CD4-positive, alpha-beta T cell (primary cell): Measurements from ENCODE around the gene ORM1. TPM values are rescaled to one million over a fixed set of nuclear protein-coding genes. Genes with fewer than 3 reads are reported as not detected.

Source experiments
- ATAC-seq: fragments of 200-7000 bp; cut with Tn5 transposase; one replicate; pipeline ENCODE4 v1.10.0; 2022; ENCODE audit warnings: mild to moderate bottlenecking; ENCODE audit not compliant: poor library complexity
- CTCF ChIA-PET: fragments of 350-600 bp; sonication (Branson Sonifier 250); formaldehyde crosslinking; loops from one replicate; lab custom pipeline; 2021; ENCODE audit warnings: antibody characterized with exemption, inconsistent platforms; lab: Charles Lee
- POLR2A ChIA-PET: fragments of 350-600 bp; sonication (Branson Sonifier 250); formaldehyde crosslinking; loops from one replicate; lab custom pipeline; 2021; ENCODE audit warnings: antibody characterized with exemption, inconsistent platforms; lab: Charles Lee
- DNase-seq, 14 experiments: peaks; one replicate each; pipeline ENCODE4 v3.0.0-alpha.2; 2013 to 2020; ENCODE audit warnings: mixed read lengths in 2 of 14
- H3K27ac ChIP-seq, 2 donors: one replicate each; pipeline versions ENCODE4 v1.5.1 to v1.7.0; 2013; ENCODE audit warnings: low read length in 2 of 2, low read depth in 1 of 2, mild to moderate bottlenecking in 1 of 2
- H3K27me3 ChIP-seq, 2 experiments: 1 replicate in 1 of 2; 2 replicates in 1 of 2; pipeline versions ENCODE4 v1.6.1 to v1.7.0; 2013; ENCODE audit warnings: low read length in 2 of 2, control low read depth in 1 of 2, mild to moderate bottlenecking in 1 of 2, moderate library complexity in 1 of 2; ENCODE audit not compliant: insufficient read depth in 2 of 2, control insufficient read depth in 1 of 2
- H3K36me3 ChIP-seq: one replicate; pipeline ENCODE4 v1.6.1; 2013; ENCODE audit warnings: low read length, control low read depth; ENCODE audit not compliant: insufficient read depth
- H3K4me1 ChIP-seq: one replicate; pipeline ENCODE4 v1.6.1; 2013; ENCODE audit warnings: low read length, control low read depth; ENCODE audit not compliant: insufficient read depth
- H3K4me3 ChIP-seq: one replicate; pipeline ENCODE4 v1.5.1; 2013; ENCODE audit warnings: mild to moderate bottlenecking, low read length, moderate library complexity
- H3K9me3 ChIP-seq, 2 experiments: 1 replicate in 1 of 2; 2 replicates in 1 of 2; pipeline versions ENCODE4 v1.6.1 to v1.7.0; 2013; ENCODE audit warnings: low read length in 2 of 2, mild to moderate bottlenecking in 2 of 2, control low read depth in 1 of 2, moderate library complexity in 1 of 2; ENCODE audit not compliant: control insufficient read depth in 1 of 2, insufficient read depth in 1 of 2
- H3K27ac Mint-ChIP-seq: one replicate; pipeline ENCODE4 v1.8.0; 2020; ENCODE audit warnings: mixed read lengths
- H3K27me3 Mint-ChIP-seq: one replicate; pipeline ENCODE4 v1.8.0; 2021; ENCODE audit warnings: mixed read lengths
- H3K36me3 Mint-ChIP-seq: one replicate; pipeline ENCODE4 v1.8.0; 2021; ENCODE audit warnings: low read depth, mixed read lengths
- H3K4me1 Mint-ChIP-seq: one replicate; pipeline ENCODE4 v1.8.0; 2021; ENCODE audit warnings: low read depth, mixed read lengths
- H3K4me3 Mint-ChIP-seq: one replicate; pipeline ENCODE4 v1.8.0; 2020; ENCODE audit warnings: mild to moderate bottlenecking, mixed read lengths
- H3K9me3 Mint-ChIP-seq: one replicate; pipeline ENCODE4 v1.8.0; 2020; ENCODE audit warnings: mixed read lengths
- CTCF ChIP-seq: fragments of 200-600 bp; IDR thresholded peaks from one replicate; pipeline ENCODE4 v1.8.0; 2022; ENCODE audit warnings: antibody characterized with exemption, mild to moderate bottlenecking
- intact Hi-C, 2 experiments: fragments of 100-400 bp; cut with DNase I in 1 of 2; cut with micrococcal nuclease in 1 of 2; formaldehyde crosslinking; loops; one replicate each; pipeline versions ENCODE4 v1.15.1 to v1.9.0; 2023 to 2025; cut with DNase I, micrococcal nuclease
- total RNA-seq, 174 experiments: library from RNA in 2 of 174; stranded (reverse) in 2 of 174; gene quantifications; one replicate each; pipeline ENCODE4 v1.2.3 and lab custom pipeline; 2021 to 2026

Gene ORM1
- total RNA-seq, 2 experiments from 2014 or later, result not detected

- ATAC-seq, result no peak
- Mint-ChIP-seq H3K27me3 (peaks cover 4% of the 10 kb centered on the region), H3K4me3 (no peak overlapping the region), H3K36me3 (no peaks in the 10 kb centered on the region), H3K4me1 (no peaks in the 10 kb centered on the region), H3K27ac (no peak overlapping the region), H3K9me3 (no peaks in the 10 kb centered on the region)
- Histone ChIP-seq H3K36me3 (no peaks in the 10 kb centered on the region), H3K4me1 (no peaks in the 10 kb centered on the region), H3K27ac (no peak overlapping the region), H3K27me3 (peaks cover 0 to 2% of the 10 kb centered on the region in 2 experiments), H3K9me3 (peaks cover 0 to 5% of the 10 kb centered on the region in 2 experiments), H3K4me3 (no peak overlapping the region)
- POLR2A ChIA-PET, result no interaction called here
- no peak for TF ChIP-seq CTCF
- DNase-seq, result peak in 2 of 14 experiments; percentile 29 to 44
- CTCF ChIA-PET, result no interaction called here
- intact Hi-C loops, result loop anchor here in 1 of 2 experiments (10.0 kb wide), 1 partner anchor 709 kb away; no protein-coding TSS in a partner anchor
These were observed 7.1 kb upstream of the ORM1 start for GRCh38 chr9:114315723-114316363.

GRCh38 chr9:114316605-114317230 is 6.2 kb upstream of the ORM1 start:
- no peak overlapping the region for H3K4me3 Mint-ChIP-seq

More at GRCh38 chr9:114316605-114317230, 6.2 kb upstream of the ORM1 start:
- peaks cover 4% of the 10 kb centered on the region for H3K27me3 Mint-ChIP-seq
- no peaks in the 10 kb centered on the region for H3K36me3 Mint-ChIP-seq
- H3K9me3 Mint-ChIP-seq, result no peaks in the 10 kb centered on the region
- Histone ChIP-seq H3K36me3 (no peaks in the 10 kb centered on the region), H3K4me1 (no peaks in the 10 kb centered on the region), H3K27ac (no peak overlapping the region), H3K9me3 (peaks cover 0 to 5% of the 10 kb centered on the region in 2 experiments), H3K4me3 (no peak overlapping the region), H3K27me3 (peaks cover 0 to 2% of the 10 kb centered on the region in 2 experiments)
- intact Hi-C loops, result loop anchor here in 1 of 2 experiments (10.0 kb wide), 1 partner anchor 708 kb away; no protein-coding TSS in a partner anchor
- ChIA-PET CTCF (no interaction called here), POLR2A (no interaction called here)
- no peak overlapping the region for H3K27ac Mint-ChIP-seq
- no peak for TF ChIP-seq CTCF
- DNase-seq (no peak), ATAC-seq (no peak)
- H3K4me1 Mint-ChIP-seq, result no peaks in the 10 kb centered on the region
